K562 (cell line): ENCODE data around the gene NINJ2. TPM values are rescaled to one million over a fixed set of nuclear protein-coding genes. Genes with fewer than 3 reads are reported as not detected.
A peak's percentile ranks its signal among the peaks of the same experiment; 100 is the strongest.

Experiments
- ATF4 ChIP-seq: fragments of 450-650 bp; formaldehyde crosslinking; IDR thresholded peaks from 2 replicates; pipeline ENCODE4 v1.4.0; 2022; ENCODE audit warnings: mild to moderate bottlenecking, moderate library complexity
- CHD4 ChIP-seq: fragments of 200-600 bp; sonication (generic); IDR thresholded peaks from 3 replicates; pipeline ENCODE4 v1.6.1; 2012; ENCODE audit warnings: low read depth, mild to moderate bottlenecking, mixed read lengths, low read length, inconsistent platforms; ENCODE audit not compliant: insufficient read depth, insufficient replicate concordance, poor library complexity, severe bottlenecking
- EGR1 ChIP-seq: fragments of 450-650 bp; conservative IDR thresholded peaks from 2 replicates; pipeline ENCODE4 v1.6.1; 2017; ENCODE audit warnings: mild to moderate bottlenecking
- ELF1 ChIP-seq: fragments of 200-800 bp; sonication (Bioruptor generic); IDR thresholded peaks from 2 replicates; pipeline ENCODE4 v1.6.1; 2016; ENCODE audit warnings: missing genetic modification characterization, missing compliant biosample characterization
- HMGN3 ChIP-seq: IDR thresholded peaks from 2 replicates; pipeline ENCODE4 v1.6.1; 2011; ENCODE audit warnings: borderline replicate concordance, low read depth, mild to moderate bottlenecking, mixed read lengths, low read length; ENCODE audit not compliant: insufficient read length; ENCODE audit errors: extremely low read depth
- KLF13 ChIP-seq: fragments of 450-650 bp; IDR thresholded peaks from 2 replicates; pipeline ENCODE4 v1.6.1; 2016; ENCODE audit warnings: missing genetic modification characterization, low read depth, mild to moderate bottlenecking, missing compliant biosample characterization, moderate library complexity, borderline replicate concordance
- LCOR ChIP-seq: sonication (generic); formaldehyde crosslinking; IDR thresholded peaks from 2 replicates; pipeline ENCODE4 v1.8.0; 2022; ENCODE audit warnings: mild to moderate bottlenecking, missing genetic modification reagents
- MAX ChIP-seq: sonication (generic); formaldehyde crosslinking; IDR thresholded peaks from 2 replicates; pipeline ENCODE4 v1.9.0; 2022; ENCODE audit warnings: mild to moderate bottlenecking, missing genetic modification reagents
- MNT ChIP-seq, 2 experiments: fragments of 450-650 bp; conservative IDR thresholded peaks; 2 replicates each; pipeline ENCODE4 v1.6.1; 2017; ENCODE audit warnings: mild to moderate bottlenecking in 2 of 2, moderate library complexity in 2 of 2
- MTA1 ChIP-seq: fragments of 450-650 bp; IDR thresholded peaks from 2 replicates; pipeline ENCODE4 v1.6.1; 2017; ENCODE audit warnings: borderline replicate concordance
- MYC ChIP-seq, 2 experiments: fragments of 250-450 bp in 1 of 2; sonication (Bioruptor Pico) in 1 of 2; IDR thresholded peaks; 2 replicates each; pipeline versions ENCODE4 v1.5.1 to v1.6.1; 2012 to 2021; ENCODE audit warnings: low read depth in 2 of 2, borderline replicate concordance in 1 of 2, improper control_type of control experiment in 1 of 2, low read length in 1 of 2, mild to moderate bottlenecking in 1 of 2, moderate library complexity in 1 of 2
- NFYB ChIP-seq: IDR thresholded peaks from 2 replicates; pipeline ENCODE4 v1.6.1; 2011; ENCODE audit warnings: mild to moderate bottlenecking, moderate library complexity; ENCODE audit not compliant: insufficient read length; ENCODE audit errors: extremely low read depth
- POLR2A ChIP-seq: fragments of 450-650 bp; conservative IDR thresholded peaks from 2 replicates; pipeline ENCODE4 v1.6.1; 2016
- POLR2B ChIP-seq: fragments of 450-650 bp; IDR thresholded peaks from 2 replicates; pipeline ENCODE4 v1.6.1; 2018; ENCODE audit warnings: low read depth; ENCODE audit not compliant: partially characterized antibody
- PTBP1 ChIP-seq: fragments of 200-400 bp; formaldehyde crosslinking; IDR thresholded peaks from 2 replicates; pipeline ENCODE4 v1.6.1; 2017; ENCODE audit warnings: low read depth, low read length
- SAFB ChIP-seq: fragments of 200-400 bp; formaldehyde crosslinking; IDR thresholded peaks from 2 replicates; pipeline ENCODE4 v1.6.1; 2017; ENCODE audit warnings: low read depth, low read length, borderline replicate concordance
- SMAD4 ChIP-seq: fragments of 250-450 bp; sonication (Bioruptor Pico); conservative IDR thresholded peaks from 2 replicates; pipeline ENCODE4 v1.8.0; 2021; ENCODE audit warnings: inconsistent platforms, mild to moderate bottlenecking, moderate library complexity
- TFE3 ChIP-seq: fragments of 450-650 bp; formaldehyde crosslinking; IDR thresholded peaks from 2 replicates; pipeline ENCODE4 v1.4.0; 2020; ENCODE audit warnings: mild to moderate bottlenecking, mixed read lengths
- TGIF2 ChIP-seq: sonication (generic); formaldehyde crosslinking; IDR thresholded peaks from 2 replicates; pipeline ENCODE4 v1.8.1; 2022; ENCODE audit warnings: mild to moderate bottlenecking, missing genetic modification reagents, moderate library complexity
- THRA ChIP-seq: fragments of 450-650 bp; IDR thresholded peaks from 2 replicates; pipeline ENCODE4 v1.6.1; 2017; ENCODE audit warnings: mild to moderate bottlenecking, moderate library complexity
- polyA plus RNA-seq, 8 experiments: library from polyadenylated mRNA; depleted of rRNA in 4 of 8; stranded (reverse) in 5 of 8; unstranded in 3 of 8; fragments of >200 nt; fragmentation: Nextera tagmentation in 2 of 8; fragmentation: Illumina TruSeq in 1 of 8; extraction: Ambion mirVana in 2 of 8; extraction: Trizol in 1 of 8; gene quantifications; 2 replicates each; pipeline versions ENCODE4 v1.2.1 to v1.2.3, GENCODE V29; 2011 to 2014; ENCODE audit warnings: inconsistent platforms in 1 of 8, missing spikeins in 1 of 8
- total RNA-seq, 7 experiments: library from RNA; depleted of rRNA in 6 of 7; stranded (reverse); fragments of >200 nt in 6 of 7; fragmentation: Illumina TruSeq in 2 of 7; extraction: Trizol in 2 of 7; gene quantifications; 2 replicates each; pipeline versions ENCODE4 v1.2.1 to v1.2.3, GENCODE V29; 2011 to 2021; ENCODE audit warnings: low replicate concordance in 1 of 7

Gene NINJ2
- total and polyA plus RNA-seq, 9 of the 15 experiments (the other 6 are each of a cell fraction or from before 2014, with no cell fraction given) = 2.6 to 16.0 (median 4.5) TPM

- TF ChIP-seq ATF4 (CRISPR knock-in tag) (no peak), MYC (IDR thresholded peaks at IDR 0.05; ENCODE audit: low read depth, low read length) (peak; percentile 74), MYC (CRISPR knock-in tag; IDR thresholded peaks at IDR 0.05; ENCODE audit: borderline replicate concordance, low read depth) (peak; percentile 51; the same call in 1 of the 2 replicates), SAFB (no peak), POLR2A (peak; percentile 63), POLR2B (peak; percentile 19), LCOR (CRISPR knock-in tag) (0 out of 2 replicates have a peak, but pooled peaks have one; percentile 45), THRA (no peak), CHD4 (no peak), SMAD4 (peak; percentile 61; the same call in 1 of the 2 replicates), PTBP1 (no peak), MTA1 (no peak), EGR1 (peak; percentile 36; the same call in 1 of the 2 replicates), MNT (conservative IDR thresholded peaks at IDR 0.05) (0 out of 4 replicates have a peak, but pooled peaks of 1 of the 2 experiments have one; percentile 30), HMGN3 (peak; percentile 18), MAX (CRISPR knock-in tag) (peak; percentile 47; the same call in 1 of the 2 replicates), TFE3 (CRISPR knock-in tag) (peak; percentile 78), NFYB (no peak), KLF13 (tag) (no peak), ELF1 (tag) (peak; percentile 80), TGIF2 (0 out of 2 replicates have a peak, but pooled peaks have one; percentile 41)
Measured at GRCh38 chr12:642633-643474, 20.4 kb downstream of the NINJ2 start (continued).
